Measurements from ENCODE around the gene FBXL16. TPM values are rescaled to one million over a fixed set of nuclear protein-coding genes. Genes with fewer than 3 reads are reported as not detected.

Gene FBXL16
- total and polyA plus RNA-seq, 5 donors from 2014 or later, result 8.5 to 18.6 (median 9.6) TPM

DNA sequence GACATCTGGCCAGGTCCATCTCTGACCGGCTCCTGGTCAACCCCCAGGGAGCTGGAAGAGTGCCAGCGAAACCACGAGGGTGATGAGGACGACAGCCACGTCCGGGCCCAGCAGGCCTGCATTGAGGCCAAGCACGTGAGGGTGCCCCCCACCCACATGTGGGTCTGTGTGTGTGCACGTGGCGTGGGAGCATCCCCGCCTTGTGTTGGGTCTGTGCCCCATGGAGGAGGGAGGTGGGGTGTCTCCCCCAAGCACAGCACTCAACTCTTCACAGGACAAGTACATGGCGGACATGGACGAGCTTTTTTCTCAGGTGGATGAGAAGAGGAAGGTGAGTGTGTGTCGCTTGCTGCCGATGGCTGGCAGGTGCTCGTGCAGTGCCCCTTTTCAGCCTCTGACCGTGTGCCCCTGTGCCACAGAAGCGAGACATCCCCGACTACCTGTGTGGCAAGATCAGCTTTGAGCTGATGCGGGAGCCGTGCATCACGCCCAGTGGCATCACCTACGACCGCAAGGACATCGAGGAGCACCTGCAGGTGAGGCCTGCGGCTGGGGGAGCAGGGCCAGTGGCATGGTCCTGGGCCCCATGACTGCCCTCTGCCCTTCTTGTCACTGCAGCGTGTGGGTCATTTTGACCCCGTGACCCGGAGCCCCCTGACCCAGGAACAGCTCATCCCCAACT, 23.7 kb downstream of the FBXL16 start:
- Mint-ChIP-seq H3K9me3 (no peaks in the 10 kb centered on the region), H3K4me1 (peaks cover 0 to 41% (median 5%) of the 10 kb centered on the region in 4 donors), H3K27me3 (no peaks in the 10 kb centered on the region), H3K27ac (peak overlapping the region in 2 of 3 donors; percentile 69 to 85), H3K4me3 (peak overlapping the region; percentile 76 to 86 (median 76)), H3K36me3 (peaks cover 3% of the 10 kb centered on the region)
- Histone ChIP-seq H3K27me3 (ENCODE audit: control insufficient read depth, insufficient read depth, low read length) (no peaks in the 10 kb centered on the region), H3K27ac (ENCODE audit: insufficient read depth, low read length, poor library complexity, severe bottlenecking) (no peak overlapping the region), H3K4me3 (ENCODE audit: low read depth, low read length) (no peak overlapping the region), H3K4me1 (ENCODE audit: control insufficient read depth, insufficient read depth, low read length, poor library complexity, severe bottlenecking) (peaks cover 43% of the 10 kb centered on the region), H3K9me3 (ENCODE audit: control insufficient read depth in 2 of 2, low read length in 2 of 2) (no peaks in the 10 kb centered on the region), H3K36me3 (ENCODE audit: control insufficient read depth, insufficient read depth, low read length) (peaks cover 9% of the 10 kb centered on the region)
- DNase-seq, result no peak
- no peak for ATAC-seq (ENCODE audit: low read depth in 2 of 2)

DNA sequence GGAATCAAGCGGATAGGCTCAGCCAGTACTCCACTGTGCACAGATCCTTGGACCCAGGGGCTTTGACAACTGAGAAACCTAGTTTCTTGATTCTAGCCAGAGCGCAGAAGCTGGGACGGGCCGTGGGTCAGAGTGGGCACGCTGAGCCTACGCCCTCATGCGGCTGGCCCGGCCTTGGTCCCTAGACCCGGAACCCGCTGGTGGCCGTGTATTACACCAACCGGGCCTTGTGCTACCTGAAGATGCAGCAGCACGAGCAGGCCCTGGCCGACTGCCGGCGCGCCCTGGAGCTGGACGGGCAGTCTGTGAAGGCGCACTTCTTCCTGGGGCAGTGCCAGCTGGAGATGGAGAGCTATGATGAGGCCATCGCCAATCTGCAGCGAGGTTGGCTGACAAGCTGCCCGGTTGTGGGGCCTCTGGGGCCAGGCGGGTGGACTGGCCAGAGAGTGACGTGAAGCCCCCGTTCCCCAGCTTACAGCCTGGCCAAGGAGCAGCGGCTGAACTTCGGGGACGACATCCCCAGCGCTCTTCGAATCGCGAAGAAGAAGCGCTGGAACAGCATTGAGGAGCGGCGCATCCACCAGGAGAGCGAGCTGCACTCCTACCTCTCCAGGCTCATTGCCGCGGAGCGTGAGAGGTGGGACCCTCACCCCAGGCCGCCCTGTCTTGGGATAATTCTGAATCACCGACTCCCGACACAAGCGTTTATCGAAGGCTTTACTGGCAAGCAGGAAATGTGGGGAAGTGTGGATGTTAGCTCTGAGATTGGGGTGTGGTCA, 24.4 kb downstream of the FBXL16 start:
- H3K36me3 ChIP-seq (ENCODE audit: control insufficient read depth, insufficient read depth, low read length), result peaks cover 9% of the 10 kb centered on the region
- peaks cover 43% of the 10 kb centered on the region for H3K4me1 ChIP-seq (ENCODE audit: control insufficient read depth, insufficient read depth, low read length, poor library complexity, severe bottlenecking)
- H3K4me3 Mint-ChIP-seq, result peak overlapping the region; percentile 76 to 86 (median 76)
- peak overlapping the region; percentile 81 for H3K27ac ChIP-seq (ENCODE audit: insufficient read depth, low read length, poor library complexity, severe bottlenecking)
- peak overlapping the region; percentile 58 for H3K4me3 ChIP-seq (ENCODE audit: low read depth, low read length)
- ATAC-seq (ENCODE audit: low read depth in 2 of 2), result no peak
- no peak for DNase-seq
- H3K4me1 Mint-ChIP-seq, result peaks cover 0 to 44% (median 5%) of the 10 kb centered on the region in 4 donors
- H3K27me3 ChIP-seq (ENCODE audit: control insufficient read depth, insufficient read depth, low read length), result no peaks in the 10 kb centered on the region
- no peaks in the 10 kb centered on the region for H3K9me3 Mint-ChIP-seq
- H3K36me3 Mint-ChIP-seq, result peaks cover 3% of the 10 kb centered on the region
- H3K9me3 ChIP-seq (ENCODE audit: control insufficient read depth in 2 of 2, low read length in 2 of 2), result no peaks in the 10 kb centered on the region
- no peaks in the 10 kb centered on the region for H3K27me3 Mint-ChIP-seq
- peak overlapping the region in 1 of 3 donors; percentile 69 for H3K27ac Mint-ChIP-seq

DNA sequence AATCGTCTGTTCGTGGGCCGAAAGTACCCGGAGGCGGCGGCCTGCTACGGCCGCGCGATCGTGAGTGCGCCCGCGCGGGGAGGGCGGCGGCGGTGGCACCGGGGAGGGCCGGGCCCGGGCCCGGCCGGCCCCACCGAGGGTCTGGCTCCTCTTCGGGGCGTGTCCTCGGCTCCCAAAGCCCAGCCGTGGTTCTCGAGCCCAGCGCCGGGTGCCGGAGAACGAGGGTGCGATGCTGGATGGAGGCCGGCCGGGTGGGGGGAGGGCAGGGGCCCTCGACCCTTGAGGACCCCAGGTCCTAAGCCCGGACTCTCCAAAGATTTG, 25.0 kb downstream of the FBXL16 start:
- H3K4me3 ChIP-seq (ENCODE audit: low read depth, low read length), result peak overlapping the region; percentile 58
- ATAC-seq (ENCODE audit: low read depth in 2 of 2), result no peak
- Mint-ChIP-seq H3K27me3 (no peaks in the 10 kb centered on the region), H3K27ac (no peak overlapping the region), H3K4me1 (peaks cover 0 to 38% (median 5%) of the 10 kb centered on the region in 4 donors), H3K9me3 (no peaks in the 10 kb centered on the region), H3K36me3 (peaks cover 3% of the 10 kb centered on the region), H3K4me3 (peak overlapping the region; percentile 76 to 86 (median 76))
- H3K27me3 ChIP-seq (ENCODE audit: control insufficient read depth, insufficient read depth, low read length), result no peaks in the 10 kb centered on the region
- DNase-seq, result no peak
- H3K4me1 ChIP-seq (ENCODE audit: control insufficient read depth, insufficient read depth, low read length, poor library complexity, severe bottlenecking), result peaks cover 44% of the 10 kb centered on the region
- H3K27ac ChIP-seq (ENCODE audit: insufficient read depth, low read length, poor library complexity, severe bottlenecking), result peak overlapping the region; percentile 81
- H3K36me3 ChIP-seq (ENCODE audit: control insufficient read depth, insufficient read depth, low read length), result peaks cover 9% of the 10 kb centered on the region
- H3K9me3 ChIP-seq (ENCODE audit: control insufficient read depth in 2 of 2, low read length in 2 of 2), result no peaks in the 10 kb centered on the region

DNA sequence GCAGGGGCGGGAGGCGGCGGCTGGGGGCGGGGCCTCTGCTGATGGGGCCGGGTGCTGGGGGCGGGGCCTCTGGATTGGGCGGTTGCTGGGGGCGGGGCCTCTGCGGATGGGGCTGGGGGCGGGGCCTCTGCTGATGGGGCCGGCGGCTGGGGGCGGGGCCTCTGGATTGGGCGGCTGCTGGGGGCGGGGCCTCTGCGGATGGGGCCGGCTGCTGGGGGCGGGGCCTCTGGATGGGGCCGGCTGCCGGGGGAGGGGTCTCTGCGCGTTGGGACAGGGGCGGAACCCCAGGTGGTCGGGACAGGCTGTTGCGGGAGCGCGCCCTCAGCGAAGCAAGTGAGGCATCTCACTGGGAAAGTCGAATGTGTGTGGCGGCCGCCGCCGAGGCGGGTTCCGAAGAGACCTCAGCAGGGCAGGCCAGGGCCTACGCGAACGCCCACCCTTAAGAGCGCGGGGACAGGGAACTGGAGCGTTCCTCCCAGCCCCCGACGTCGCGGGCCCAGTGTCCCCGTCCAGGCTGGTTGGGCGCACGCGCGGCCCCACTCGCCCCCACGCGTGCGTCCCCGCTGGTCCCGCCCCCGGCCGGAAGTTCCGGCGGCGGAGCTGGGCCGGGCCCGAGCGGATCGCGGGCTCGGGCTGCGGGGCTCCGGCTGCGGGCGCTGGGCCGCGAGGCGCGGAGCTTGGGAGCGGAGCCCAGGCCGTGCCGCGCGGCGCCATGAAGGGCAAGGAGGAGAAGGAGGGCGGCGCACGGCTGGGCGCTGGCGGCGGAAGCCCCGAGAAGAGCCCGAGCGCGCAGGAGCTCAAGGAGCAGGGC, 25.6 kb downstream of the FBXL16 start, which contains the start of gene STUB1:
STUB1 (plus strand) TSS at position 597 of the 811 bp plus-strand sequence; CDS start at position 713, 116 bp downstream.
- Mint-ChIP-seq H3K27ac (peak within 1 kb of the TSS in 2 of 3 donors; percentile 71 to 73), H3K9me3 (no peaks in the 10 kb centered on the region), H3K36me3 (peaks cover 3% of the 10 kb centered on the region), H3K4me1 (peaks cover 0 to 41% (median 5%) of the 10 kb centered on the region in 4 donors), H3K27me3 (no peaks in the 10 kb centered on the region), H3K4me3 (peak within 1 kb of the TSS; percentile 83 to 93 (median 88))
- Histone ChIP-seq H3K27me3 (ENCODE audit: control insufficient read depth, insufficient read depth, low read length) (no peaks in the 10 kb centered on the region), H3K36me3 (ENCODE audit: control insufficient read depth, insufficient read depth, low read length) (peaks cover 9% of the 10 kb centered on the region), H3K4me1 (ENCODE audit: control insufficient read depth, insufficient read depth, low read length, poor library complexity, severe bottlenecking) (peaks cover 47% of the 10 kb centered on the region), H3K4me3 (ENCODE audit: low read depth, low read length) (peak within 1 kb of the TSS; percentile 58), H3K27ac (ENCODE audit: insufficient read depth, low read length, poor library complexity, severe bottlenecking) (peak within 1 kb of the TSS; percentile 81), H3K9me3 (ENCODE audit: control insufficient read depth in 2 of 2, low read length in 2 of 2) (no peaks in the 10 kb centered on the region)
- DNase-seq, result peak; percentile 81 to 84 (median 81)
- ATAC-seq (ENCODE audit: low read depth in 2 of 2), result peak; percentile 41 to 42

DNA sequence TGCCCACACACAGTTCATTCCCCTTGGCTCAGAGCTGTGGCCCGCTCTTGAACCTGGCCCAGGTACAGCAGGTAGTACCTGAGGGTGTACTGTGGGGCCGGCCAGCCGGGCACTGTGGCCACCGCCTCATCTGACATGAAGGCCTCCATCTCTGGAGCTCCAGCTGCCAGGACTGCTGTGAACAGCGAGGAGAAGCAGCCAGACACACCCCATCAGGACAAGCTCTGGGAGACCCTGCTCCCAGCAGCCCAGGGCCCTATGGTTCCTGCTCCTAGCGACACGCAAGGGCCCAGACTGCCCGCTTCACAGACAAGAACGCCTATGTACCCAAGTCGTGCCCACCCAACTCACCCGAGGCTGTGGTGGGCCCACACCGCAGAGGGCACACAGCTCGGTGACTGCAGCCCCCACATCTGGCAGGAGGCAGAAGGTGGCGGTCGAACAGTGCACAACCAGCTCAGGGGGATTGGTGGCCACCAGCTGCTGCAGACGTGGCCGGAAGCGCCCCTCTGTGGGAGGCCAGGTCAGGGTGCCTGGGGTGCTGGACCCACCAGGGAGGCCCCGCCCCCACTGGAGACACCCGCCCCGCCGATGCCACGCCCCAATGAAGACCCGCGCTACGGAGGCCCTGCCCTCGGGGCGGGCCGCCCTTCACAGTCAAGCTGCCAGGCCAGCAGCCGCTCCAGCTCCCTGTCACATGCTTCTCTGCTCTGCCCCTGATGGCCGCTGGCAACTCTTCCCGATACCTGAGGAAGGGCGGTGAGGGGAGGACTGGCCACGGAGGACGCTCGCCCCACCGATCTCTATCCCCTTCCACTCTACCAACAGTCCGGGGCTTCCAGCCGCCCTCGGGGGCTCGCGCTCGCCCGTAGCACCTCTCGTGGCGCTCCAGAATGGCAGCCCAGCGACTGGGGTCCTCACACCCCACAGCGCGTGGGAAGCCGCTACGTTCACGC, 26.5 kb downstream of the FBXL16 start:
- Histone ChIP-seq H3K36me3 (ENCODE audit: control insufficient read depth, insufficient read depth, low read length) (peaks cover 9% of the 10 kb centered on the region), H3K4me1 (ENCODE audit: control insufficient read depth, insufficient read depth, low read length, poor library complexity, severe bottlenecking) (peaks cover 44% of the 10 kb centered on the region), H3K27me3 (ENCODE audit: control insufficient read depth, insufficient read depth, low read length) (no peaks in the 10 kb centered on the region), H3K27ac (ENCODE audit: insufficient read depth, low read length, poor library complexity, severe bottlenecking) (peak overlapping the region; percentile 69), H3K9me3 (ENCODE audit: control insufficient read depth in 2 of 2, low read length in 2 of 2) (no peaks in the 10 kb centered on the region), H3K4me3 (ENCODE audit: low read depth, low read length) (no peak overlapping the region)
- DNase-seq (peak in 2 of 3 donors; percentile 46 to 57), ATAC-seq (ENCODE audit: low read depth in 2 of 2) (no peak)
- peak overlapping the region in 1 of 3 donors; percentile 88 for H3K27ac Mint-ChIP-seq
- H3K27me3 Mint-ChIP-seq, result no peaks in the 10 kb centered on the region
- peaks cover 3% of the 10 kb centered on the region for H3K36me3 Mint-ChIP-seq
- no peaks in the 10 kb centered on the region for H3K9me3 Mint-ChIP-seq
- H3K4me3 Mint-ChIP-seq, result peak overlapping the region; percentile 84 to 93 (median 85)
- H3K4me1 Mint-ChIP-seq, result peaks cover 0 to 42% (median 5%) of the 10 kb centered on the region in 4 donors

DNA sequence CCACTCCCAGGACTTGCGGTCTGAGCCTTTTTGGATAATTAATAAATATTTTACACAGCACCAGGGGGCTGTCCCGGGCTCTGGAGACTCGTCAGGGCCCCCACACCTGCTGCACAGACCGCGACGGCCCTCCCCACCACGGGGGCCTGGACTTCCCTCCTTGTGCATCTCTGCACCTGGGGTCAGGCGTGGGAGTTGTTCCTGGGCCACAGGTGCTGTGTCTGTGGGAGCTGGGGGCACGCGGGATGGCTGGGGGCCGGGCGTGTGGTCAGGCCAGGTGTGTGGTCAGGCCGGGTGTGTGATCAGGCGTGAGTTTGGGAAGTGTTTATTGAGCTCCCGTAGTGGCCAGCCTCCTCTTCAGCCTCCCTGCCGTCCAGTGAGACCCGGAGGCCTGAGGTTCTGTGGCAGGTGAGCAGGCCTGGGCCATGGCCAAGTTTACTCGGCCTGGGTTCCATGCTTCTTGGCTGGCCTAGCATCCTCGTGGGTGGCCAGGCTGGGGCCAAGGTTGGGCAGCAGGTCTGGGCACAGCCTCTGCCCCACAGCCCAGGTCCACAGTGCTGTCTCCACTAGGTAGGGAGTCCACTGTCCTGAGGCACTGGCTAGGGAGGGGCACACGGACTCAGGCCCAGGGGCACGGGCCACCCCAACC, 27.3 kb downstream of the FBXL16 start:
- Histone ChIP-seq H3K4me3 (ENCODE audit: low read depth, low read length) (no peak overlapping the region), H3K4me1 (ENCODE audit: control insufficient read depth, insufficient read depth, low read length, poor library complexity, severe bottlenecking) (peaks cover 38% of the 10 kb centered on the region), H3K27me3 (ENCODE audit: control insufficient read depth, insufficient read depth, low read length) (no peaks in the 10 kb centered on the region), H3K9me3 (ENCODE audit: control insufficient read depth in 2 of 2, low read length in 2 of 2) (no peaks in the 10 kb centered on the region), H3K36me3 (ENCODE audit: control insufficient read depth, insufficient read depth, low read length) (peaks cover 9% of the 10 kb centered on the region), H3K27ac (ENCODE audit: insufficient read depth, low read length, poor library complexity, severe bottlenecking) (no peak overlapping the region)
- DNase-seq (no peak), ATAC-seq (ENCODE audit: low read depth in 2 of 2) (no peak)
- Mint-ChIP-seq H3K36me3 (peaks cover 3% of the 10 kb centered on the region), H3K4me1 (peaks cover 0 to 39% (median 5%) of the 10 kb centered on the region in 4 donors), H3K27ac (no peak overlapping the region), H3K4me3 (peak overlapping the region in 2 of 4 donors; percentile 85 to 93), H3K9me3 (no peaks in the 10 kb centered on the region), H3K27me3 (no peaks in the 10 kb centered on the region)

Data from CD4-positive, CD25-positive, alpha-beta regulatory T cell (primary cell).